SK-N-MC (cell line): Measurements from ENCODE around the gene SLC25A22.

Source experiments
- EZH2 ChIP-seq: fragments of 200-600 bp; sonication (generic); IDR thresholded peaks from one replicate; pipeline ENCODE4 v1.6.1; 2017; ENCODE audit warnings: antibody characterized with exemption
- POLR2AphosphoS5 ChIP-seq: IDR thresholded peaks from 2 replicates; pipeline ENCODE4 v1.6.1; 2012; ENCODE audit warnings: mild to moderate bottlenecking, low read depth, low read length, borderline replicate concordance

DNA sequence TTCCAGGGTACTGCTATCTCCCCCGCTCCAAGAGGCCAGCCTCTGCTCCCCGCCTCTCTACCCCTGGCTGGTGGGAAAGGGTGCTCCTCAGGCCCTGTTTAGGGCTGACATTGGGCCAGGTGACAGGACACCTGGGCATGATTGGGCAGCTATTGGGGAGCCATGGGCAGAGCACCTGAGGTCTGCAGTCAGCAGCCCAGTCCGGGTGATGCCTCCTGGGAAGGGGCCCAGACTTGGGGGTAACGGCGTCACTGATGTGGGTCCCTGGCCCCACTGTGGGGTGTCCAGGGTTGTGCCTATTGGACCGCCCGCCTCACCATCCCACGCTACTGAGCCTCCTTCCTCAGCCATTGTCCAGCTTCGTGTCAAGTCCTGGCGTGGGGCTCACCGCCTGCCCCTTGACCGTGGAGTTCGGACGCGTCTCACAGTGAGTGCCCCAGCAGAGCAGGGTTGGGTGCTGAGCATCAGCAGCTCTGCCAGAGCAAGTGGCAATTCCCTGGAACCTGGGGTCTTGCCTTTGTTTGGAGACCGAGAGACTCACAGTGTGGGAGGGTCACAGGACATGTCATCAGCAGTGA, 18.0 kb downstream of the SLC25A22 start:
- TF ChIP-seq POLR2AphosphoS5 (no peak), EZH2 (no peak)
